DOHH2 (cell line): ENCODE measurements around the gene TAGLN2.

Experiments
- CTCF ChIP-seq: fragments of 200-600 bp; sonication (generic); IDR thresholded peaks from one replicate; pipeline ENCODE4 v1.5.1; 2014; ENCODE audit warnings: antibody characterized with exemption, mild to moderate bottlenecking, low read depth, low read length; ENCODE audit not compliant: poor library complexity, severe bottlenecking
- EZH2phosphoT487 ChIP-seq: fragments of 200-600 bp; sonication (generic); IDR thresholded peaks from 2 replicates; pipeline ENCODE4 v1.6.1; 2017; ENCODE audit warnings: borderline replicate concordance, mild to moderate bottlenecking, antibody characterized with exemption, low read length, moderate library complexity, mixed read lengths

GRCh38 chr1:159946242-159947187 lies 21.2 kb upstream of the TAGLN2 start:
- no peak for TF ChIP-seq CTCF
- TF ChIP-seq EZH2phosphoT487 = no peak
